Measurements from ENCODE around the gene KCNQ1. TPM values are rescaled to one million over a fixed set of nuclear protein-coding genes. Genes with fewer than 3 reads are reported as not detected.

Gene KCNQ1
- total and polyA plus RNA-seq, 2 experiments from 2014 or later: 0.45 to 0.87 TPM

DNA sequence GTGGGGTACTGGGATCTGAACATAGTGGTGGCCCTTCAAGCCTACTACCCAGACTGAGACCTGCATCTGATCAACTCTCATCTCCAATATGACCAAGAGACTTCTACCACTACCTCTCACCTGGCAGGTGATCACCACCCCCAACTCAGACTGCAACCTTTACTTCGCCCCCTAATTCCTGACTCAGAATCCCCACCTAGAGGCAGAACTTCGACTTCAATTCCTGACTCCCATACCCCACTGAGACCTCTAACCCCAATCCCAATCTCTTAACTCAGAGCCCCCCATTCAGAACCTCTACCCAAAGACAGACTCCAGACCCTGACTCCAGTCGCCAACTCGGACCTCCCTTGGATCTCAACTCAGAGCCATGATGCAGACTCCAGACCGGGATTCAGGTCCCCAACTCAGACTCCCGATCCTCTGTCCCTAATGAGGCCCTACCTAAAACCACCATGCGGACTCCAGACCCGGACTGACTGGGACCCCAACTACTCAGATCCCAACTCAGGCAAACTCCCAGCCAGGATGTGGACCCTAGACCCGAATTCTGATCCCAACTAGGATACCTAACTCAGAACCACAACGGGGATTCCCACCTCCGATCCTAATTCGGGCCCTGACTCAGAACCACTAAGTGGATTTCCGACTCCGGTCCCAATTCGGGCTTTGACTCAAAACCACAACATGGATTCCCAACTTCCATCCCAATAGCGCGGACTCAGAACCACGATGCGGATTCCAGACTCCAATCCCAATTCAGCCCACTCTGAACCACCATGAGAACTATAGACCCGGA lies 253.8 kb downstream of the KCNQ1 start:
- ATAC-seq (no peak), DNase-seq (ENCODE audit: low spot score) (peak; percentile 30)
- Mint-ChIP-seq H3K9me3 (peaks cover 11% of the 10 kb centered on the region), H3K4me1 (peaks cover 63% of the 10 kb centered on the region), H3K4me3 (peak overlapping the region; percentile 80), H3K27ac (no peak overlapping the region; the same call in 1 of the 2 replicates), H3K27me3 (ENCODE audit: insufficient read depth, low read depth, poor library complexity) (peaks cover 38% of the 10 kb centered on the region), H3K36me3 (ENCODE audit: low read depth) (peaks cover 32% of the 10 kb centered on the region)
- H3K36me3 ChIP-seq (ENCODE audit: insufficient read depth): no peaks in the 10 kb centered on the region
- peaks cover 3% of the 10 kb centered on the region; the same call in 1 of the 2 replicates for H4K20me1 ChIP-seq (replicated peaks; ENCODE audit: insufficient read depth)
- no peaks in the 10 kb centered on the region for H3K9me2 ChIP-seq (ENCODE audit: insufficient read depth)
- peaks cover 13% of the 10 kb centered on the region for H3F3A ChIP-seq (replicated peaks; ENCODE audit: low read depth)
- H3K27me3 ChIP-seq (ENCODE audit: insufficient read depth): peaks cover 26% of the 10 kb centered on the region
- no peak overlapping the region for H3K27ac ChIP-seq (ENCODE audit: low read depth)
- H2AFZ ChIP-seq: no peak overlapping the region
- H3K4me3 ChIP-seq: peak overlapping the region; percentile 70
- peaks cover 53% of the 10 kb centered on the region for H3K79me2 ChIP-seq (replicated peaks; ENCODE audit: insufficient read depth)
- H3K4me2 ChIP-seq: peak overlapping the region; percentile 82
- no peak for TF ChIP-seq EZH2phosphoT487 (IDR thresholded peaks at IDR 0.05; ENCODE audit: unreplicated experiment)
- TF ChIP-seq CREB1 (CRISPR knock-in tag; IDR thresholded peaks at IDR 0.05; ENCODE audit: low read depth): no peak
- TF ChIP-seq, protein P1, sequence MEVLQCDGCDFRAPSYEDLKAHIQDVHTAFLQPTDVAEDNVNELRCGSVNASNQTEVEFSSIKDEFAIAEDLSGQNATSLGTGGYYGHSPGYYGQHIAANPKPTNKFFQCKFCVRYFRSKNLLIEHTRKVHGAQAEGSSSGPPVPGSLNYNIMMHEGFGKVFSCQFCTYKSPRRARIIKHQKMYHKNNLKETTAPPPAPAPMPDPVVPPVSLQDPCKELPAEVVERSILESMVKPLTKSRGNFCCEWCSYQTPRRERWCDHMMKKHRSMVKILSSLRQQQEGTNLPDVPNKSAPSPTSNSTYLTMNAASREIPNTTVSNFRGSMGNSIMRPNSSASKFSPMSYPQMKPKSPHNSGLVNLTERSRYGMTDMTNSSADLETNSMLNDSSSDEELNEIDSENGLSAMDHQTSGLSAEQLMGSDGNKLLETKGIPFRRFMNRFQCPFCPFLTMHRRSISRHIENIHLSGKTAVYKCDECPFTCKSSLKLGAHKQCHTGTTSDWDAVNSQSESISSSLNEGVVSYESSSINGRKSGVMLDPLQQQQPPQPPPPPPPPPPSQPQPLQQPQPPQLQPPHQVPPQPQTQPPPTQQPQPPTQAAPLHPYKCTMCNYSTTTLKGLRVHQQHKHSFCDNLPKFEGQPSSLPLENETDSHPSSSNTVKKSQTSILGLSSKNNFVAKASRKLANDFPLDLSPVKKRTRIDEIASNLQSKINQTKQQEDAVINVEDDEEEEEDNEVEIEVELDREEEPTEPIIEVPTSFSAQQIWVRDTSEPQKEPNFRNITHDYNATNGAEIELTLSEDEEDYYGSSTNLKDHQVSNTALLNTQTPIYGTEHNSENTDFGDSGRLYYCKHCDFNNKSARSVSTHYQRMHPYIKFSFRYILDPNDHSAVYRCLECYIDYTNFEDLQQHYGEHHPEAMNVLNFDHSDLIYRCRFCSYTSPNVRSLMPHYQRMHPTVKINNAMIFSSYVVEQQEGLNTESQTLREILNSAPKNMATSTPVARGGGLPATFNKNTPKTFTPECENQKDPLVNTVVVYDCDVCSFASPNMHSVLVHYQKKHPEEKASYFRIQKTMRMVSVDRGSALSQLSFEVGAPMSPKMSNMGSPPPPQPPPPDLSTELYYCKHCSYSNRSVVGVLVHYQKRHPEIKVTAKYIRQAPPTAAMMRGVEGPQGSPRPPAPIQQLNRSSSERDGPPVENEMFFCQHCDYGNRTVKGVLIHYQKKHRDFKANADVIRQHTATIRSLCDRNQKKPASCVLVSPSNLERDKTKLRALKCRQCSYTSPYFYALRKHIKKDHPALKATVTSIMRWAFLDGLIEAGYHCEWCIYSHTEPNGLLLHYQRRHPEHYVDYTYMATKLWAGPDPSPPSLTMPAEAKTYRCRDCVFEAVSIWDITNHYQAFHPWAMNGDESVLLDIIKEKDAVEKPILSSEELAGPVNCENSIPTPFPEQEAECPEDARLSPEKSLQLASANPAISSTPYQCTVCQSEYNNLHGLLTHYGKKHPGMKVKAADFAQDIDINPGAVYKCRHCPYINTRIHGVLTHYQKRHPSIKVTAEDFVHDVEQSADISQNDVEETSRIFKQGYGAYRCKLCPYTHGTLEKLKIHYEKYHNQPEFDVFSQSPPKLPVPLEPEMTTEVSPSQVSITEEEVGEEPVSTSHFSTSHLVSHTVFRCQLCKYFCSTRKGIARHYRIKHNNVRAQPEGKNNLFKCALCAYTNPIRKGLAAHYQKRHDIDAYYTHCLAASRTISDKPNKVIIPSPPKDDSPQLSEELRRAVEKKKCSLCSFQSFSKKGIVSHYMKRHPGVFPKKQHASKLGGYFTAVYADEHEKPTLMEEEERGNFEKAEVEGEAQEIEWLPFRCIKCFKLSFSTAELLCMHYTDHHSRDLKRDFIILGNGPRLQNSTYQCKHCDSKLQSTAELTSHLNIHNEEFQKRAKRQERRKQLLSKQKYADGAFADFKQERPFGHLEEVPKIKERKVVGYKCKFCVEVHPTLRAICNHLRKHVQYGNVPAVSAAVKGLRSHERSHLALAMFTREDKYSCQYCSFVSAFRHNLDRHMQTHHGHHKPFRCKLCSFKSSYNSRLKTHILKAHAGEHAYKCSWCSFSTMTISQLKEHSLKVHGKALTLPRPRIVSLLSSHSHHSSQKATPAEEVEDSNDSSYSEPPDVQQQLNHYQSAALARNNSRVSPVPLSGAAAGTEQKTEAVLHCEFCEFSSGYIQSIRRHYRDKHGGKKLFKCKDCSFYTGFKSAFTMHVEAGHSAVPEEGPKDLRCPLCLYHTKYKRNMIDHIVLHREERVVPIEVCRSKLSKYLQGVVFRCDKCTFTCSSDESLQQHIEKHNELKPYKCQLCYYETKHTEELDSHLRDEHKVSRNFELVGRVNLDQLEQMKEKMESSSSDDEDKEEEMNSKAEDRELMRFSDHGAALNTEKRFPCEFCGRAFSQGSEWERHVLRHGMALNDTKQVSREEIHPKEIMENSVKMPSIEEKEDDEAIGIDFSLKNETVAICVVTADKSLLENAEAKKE (CRISPR knock-in tag; IDR thresholded peaks at IDR 0.05): no peak
- TF ChIP-seq, protein P2, sequence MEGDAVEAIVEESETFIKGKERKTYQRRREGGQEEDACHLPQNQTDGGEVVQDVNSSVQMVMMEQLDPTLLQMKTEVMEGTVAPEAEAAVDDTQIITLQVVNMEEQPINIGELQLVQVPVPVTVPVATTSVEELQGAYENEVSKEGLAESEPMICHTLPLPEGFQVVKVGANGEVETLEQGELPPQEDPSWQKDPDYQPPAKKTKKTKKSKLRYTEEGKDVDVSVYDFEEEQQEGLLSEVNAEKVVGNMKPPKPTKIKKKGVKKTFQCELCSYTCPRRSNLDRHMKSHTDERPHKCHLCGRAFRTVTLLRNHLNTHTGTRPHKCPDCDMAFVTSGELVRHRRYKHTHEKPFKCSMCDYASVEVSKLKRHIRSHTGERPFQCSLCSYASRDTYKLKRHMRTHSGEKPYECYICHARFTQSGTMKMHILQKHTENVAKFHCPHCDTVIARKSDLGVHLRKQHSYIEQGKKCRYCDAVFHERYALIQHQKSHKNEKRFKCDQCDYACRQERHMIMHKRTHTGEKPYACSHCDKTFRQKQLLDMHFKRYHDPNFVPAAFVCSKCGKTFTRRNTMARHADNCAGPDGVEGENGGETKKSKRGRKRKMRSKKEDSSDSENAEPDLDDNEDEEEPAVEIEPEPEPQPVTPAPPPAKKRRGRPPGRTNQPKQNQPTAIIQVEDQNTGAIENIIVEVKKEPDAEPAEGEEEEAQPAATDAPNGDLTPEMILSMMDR (conservative IDR thresholded peaks at IDR 0.05; ENCODE audit: low read depth in 2 of 2): peak; percentile 21 to 58; a peak in 3 of 4 replicates
- TF ChIP-seq, protein P3, sequence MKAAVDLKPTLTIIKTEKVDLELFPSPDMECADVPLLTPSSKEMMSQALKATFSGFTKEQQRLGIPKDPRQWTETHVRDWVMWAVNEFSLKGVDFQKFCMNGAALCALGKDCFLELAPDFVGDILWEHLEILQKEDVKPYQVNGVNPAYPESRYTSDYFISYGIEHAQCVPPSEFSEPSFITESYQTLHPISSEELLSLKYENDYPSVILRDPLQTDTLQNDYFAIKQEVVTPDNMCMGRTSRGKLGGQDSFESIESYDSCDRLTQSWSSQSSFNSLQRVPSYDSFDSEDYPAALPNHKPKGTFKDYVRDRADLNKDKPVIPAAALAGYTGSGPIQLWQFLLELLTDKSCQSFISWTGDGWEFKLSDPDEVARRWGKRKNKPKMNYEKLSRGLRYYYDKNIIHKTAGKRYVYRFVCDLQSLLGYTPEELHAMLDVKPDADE (IDR thresholded peaks at IDR 0.05): no peak
- no peak for TF ChIP-seq EZH2 (IDR thresholded peaks at IDR 0.05; ENCODE audit: low read depth, unreplicated experiment)
- TF ChIP-seq ZNF331 (CRISPR knock-in tag; IDR thresholded peaks at IDR 0.05; ENCODE audit: low read depth): no peak
- no peak for TF ChIP-seq NANOG (IDR thresholded peaks at IDR 0.05; ENCODE audit: borderline replicate concordance)
- no peak for TF ChIP-seq JUNB (IDR thresholded peaks at IDR 0.05; ENCODE audit: unreplicated experiment)
- H3K4me1 ChIP-seq (ENCODE audit: insufficient read depth): peaks cover 49% of the 10 kb centered on the region

All from GM23338 (cell line).